Islet precursor cell (in vitro differentiated cells): ENCODE measurements around the gene C10orf95.

ENCODE experiments used
- DNase-seq: peaks from one replicate; pipeline ENCODE4 v3.0.0-alpha.2; 2018

The C10orf95 gene

GRCh38 chr10:102463983-102464382, 12.6 kb upstream of the C10orf95 start:
- DNase-seq, result peak; percentile 49

GRCh38 chr10:102462512-102463054, 11.2 kb upstream of the C10orf95 start:
- no peak for DNase-seq

GRCh38 chr10:102461187-102462054, 10.1 kb upstream of the C10orf95 start:
- peak; percentile 96 for DNase-seq

- DNase-seq, result no peak
These were observed 9.5 kb upstream of the C10orf95 start for GRCh38 chr10:102460836-102461186.

GRCh38 chr10:102458656-102459055, 7.3 kb upstream of the C10orf95 start:
- no peak for DNase-seq

GRCh38 chr10:102457591-102458150, 6.3 kb upstream of the C10orf95 start:
- no peak for DNase-seq

GRCh38 chr10:102455893-102456471, 4.6 kb upstream of the C10orf95 start:
- DNase-seq, result peak; percentile 87

GRCh38 chr10:102454662-102455487, 3.5 kb upstream of the C10orf95 start:
- DNase-seq, result peak; percentile 63

GRCh38 chr10:102453502-102453901, 2.2 kb upstream of the C10orf95 start:
- DNase-seq, result peak; percentile 47

- peak; percentile 79 for DNase-seq
These were observed 1.5 kb upstream of the C10orf95 start for GRCh38 chr10:102452672-102453340.

- DNase-seq, result peak; percentile 91
These were observed 804 bp downstream of the C10orf95 start for GRCh38 chr10:102450374-102451104.

- no peak for DNase-seq
These were observed 1.3 kb downstream of the C10orf95 start for GRCh38 chr10:102450124-102450373.

- DNase-seq, result peak; percentile 90
These were observed 1.8 kb downstream of the C10orf95 start for GRCh38 chr10:102449321-102450123.

GRCh38 chr10:102444851-102445250, 6.5 kb downstream of the C10orf95 start:
- no peak for DNase-seq

- DNase-seq, result no peak
These were observed 13.0 kb downstream of the C10orf95 start for GRCh38 chr10:102438374-102438773.

GRCh38 chr10:102437515-102437914, 13.8 kb downstream of the C10orf95 start:
- no peak for DNase-seq

GRCh38 chr10:102436312-102436711, 15.0 kb downstream of the C10orf95 start:
- no peak for DNase-seq

GRCh38 chr10:102435529-102436233, 15.7 kb downstream of the C10orf95 start:
- DNase-seq, result no peak

GRCh38 chr10:102435133-102435497, 16.2 kb downstream of the C10orf95 start:
- DNase-seq, result no peak

- peak; percentile 57 for DNase-seq
These were observed 16.8 kb downstream of the C10orf95 start for GRCh38 chr10:102434394-102435132.
